Liver (tissue), 9 donors: ENCODE results near the gene SPDYC. TPM values are rescaled to one million over a fixed set of nuclear protein-coding genes. Genes with fewer than 3 reads are reported as not detected.

Source experiments
- DNase-seq: peaks from one replicate; pipeline ENCODE4 v3.0.0-alpha.2; 2017; ENCODE audit warnings: low spot score
- H3K27ac ChIP-seq, 2 donors: one replicate each; pipeline ENCODE4 v1.7.0; 2013; ENCODE audit warnings: inconsistent platforms in 2 of 2, low read length in 2 of 2, control low read depth in 1 of 2, low read depth in 1 of 2, mild to moderate bottlenecking in 1 of 2
- H3K27me3 ChIP-seq, 4 donors: one replicate each; pipeline versions ENCODE4 v1.6.1 to v1.7.0; 2013; ENCODE audit warnings: low read length in 3 of 4, inconsistent platforms in 1 of 4, mild to moderate bottlenecking in 1 of 4, moderate library complexity in 1 of 4; ENCODE audit not compliant: control insufficient read depth in 4 of 4, insufficient read depth in 4 of 4
- H3K36me3 ChIP-seq, 4 donors: one replicate each; pipeline versions ENCODE4 v1.6.1 to v1.7.0; 2013; ENCODE audit warnings: low read length in 3 of 4, mild to moderate bottlenecking in 3 of 4, low read depth in 1 of 4, moderate library complexity in 1 of 4; ENCODE audit not compliant: control insufficient read depth in 4 of 4, insufficient read depth in 3 of 4
- H3K4me1 ChIP-seq, 4 donors: one replicate each; pipeline versions ENCODE4 v1.6.1 to v1.7.0; 2013; ENCODE audit warnings: low read length in 3 of 4, mild to moderate bottlenecking in 3 of 4, moderate library complexity in 1 of 4; ENCODE audit not compliant: control insufficient read depth in 4 of 4, insufficient read depth in 4 of 4
- H3K4me3 ChIP-seq, 3 donors: one replicate each; pipeline versions ENCODE4 v1.6.1 to v1.7.0; 2013; ENCODE audit warnings: low read length in 3 of 3, control low read depth in 1 of 3, low read depth in 1 of 3, mild to moderate bottlenecking in 1 of 3
- H3K9ac ChIP-seq, 2 donors: one replicate each; pipeline ENCODE4 v1.7.0; 2013; ENCODE audit warnings: low read length in 2 of 2, mild to moderate bottlenecking in 2 of 2, moderate library complexity in 2 of 2, control low read depth in 1 of 2, low read depth in 1 of 2
- H3K9me3 ChIP-seq, 4 donors: one replicate each; pipeline versions ENCODE4 v1.6.1 to v1.7.0; 2013; ENCODE audit warnings: low read length in 3 of 4; ENCODE audit not compliant: control insufficient read depth in 4 of 4
- EGR1 ChIP-seq, 2 donors: IDR thresholded peaks; 2 replicates each; pipeline ENCODE4 v1.6.1; 2016 to 2018; ENCODE audit warnings: antibody characterized with exemption in 2 of 2, low read depth in 2 of 2
- FOXA1 ChIP-seq: IDR thresholded peaks from 2 replicates; pipeline ENCODE4 v1.6.1; 2016; ENCODE audit warnings: antibody characterized with exemption
- FOXA2 ChIP-seq: IDR thresholded peaks from 2 replicates; pipeline ENCODE4 v1.6.1; 2016; ENCODE audit warnings: antibody characterized with exemption
- GABPA ChIP-seq, 2 donors: IDR thresholded peaks in 1 of 2; conservative IDR thresholded peaks in 1 of 2; 2 replicates each; pipeline ENCODE4 v1.6.1; 2016; ENCODE audit warnings: antibody characterized with exemption in 2 of 2, mild to moderate bottlenecking in 1 of 2, moderate library complexity in 1 of 2
- HNF4A ChIP-seq, 2 donors: conservative IDR thresholded peaks; 2 replicates each; pipeline ENCODE4 v1.6.1; 2016; ENCODE audit warnings: antibody characterized with exemption in 2 of 2, mild to moderate bottlenecking in 2 of 2
- HNF4G ChIP-seq: IDR thresholded peaks from 2 replicates; pipeline ENCODE4 v1.6.1; 2016; ENCODE audit warnings: antibody characterized with exemption
- JUND ChIP-seq, 2 donors: IDR thresholded peaks; 2 replicates each; pipeline ENCODE4 v1.6.1; 2016; ENCODE audit warnings: antibody characterized with exemption in 2 of 2
- NR2F2 ChIP-seq: IDR thresholded peaks from 2 replicates; pipeline ENCODE4 v1.6.1; 2016; ENCODE audit warnings: antibody characterized with exemption
- RAD21 ChIP-seq, 2 donors: IDR thresholded peaks; 2 replicates each; pipeline ENCODE4 v1.6.1; 2016; ENCODE audit warnings: antibody characterized with exemption in 2 of 2, mild to moderate bottlenecking in 2 of 2
- RXRA ChIP-seq, 2 donors: IDR thresholded peaks; 2 replicates each; pipeline ENCODE4 v1.6.1; 2017 to 2018; ENCODE audit warnings: antibody characterized with exemption in 2 of 2, mild to moderate bottlenecking in 1 of 2
- SP1 ChIP-seq: IDR thresholded peaks from 2 replicates; pipeline ENCODE4 v1.6.1; 2018; ENCODE audit warnings: antibody characterized with exemption, mild to moderate bottlenecking
- TAF1 ChIP-seq: conservative IDR thresholded peaks from 2 replicates; pipeline ENCODE4 v1.6.1; 2016; ENCODE audit warnings: antibody characterized with exemption, mild to moderate bottlenecking
- YY1 ChIP-seq: IDR thresholded peaks from 2 replicates; pipeline ENCODE4 v1.6.1; 2016; ENCODE audit warnings: antibody characterized with exemption, mild to moderate bottlenecking
- WGBS: extraction: QIAGEN DNeasy Blood & Tissue Kit; methylation state at CpG from one replicate; pipeline ENCODE4 v1.1.7; 2013; 5-methylcytosine and 5-hydroxymethylcytosine counted together
- polyA plus RNA-seq, 2 donors: library from polyadenylated mRNA; stranded (reverse) in 1 of 2; unstranded in 1 of 2; fragments of 200-250 nt in 1 of 2; fragments of >200 nt in 1 of 2; fragmentation: Nextera tagmentation in 1 of 2; extraction: Ambion mirVana in 1 of 2; gene quantifications; one replicate each; pipeline versions ENCODE4 v1.2.1 to v1.2.3, GENCODE V29; 2013 to 2015
- total RNA-seq, 2 donors: library from RNA; depleted of rRNA; stranded (reverse); fragments of >200 nt; gene quantifications; one replicate each; pipeline ENCODE4 v1.2.3, GENCODE V29; 2014
- TF ChIP-seq, protein P1 (sequence below): IDR thresholded peaks from 2 replicates; pipeline ENCODE4 v1.6.1; 2016; ENCODE audit warnings: antibody characterized with exemption
- TF ChIP-seq, protein P2 (sequence below): fragments of 150-350 bp; IDR thresholded peaks from 2 replicates; pipeline ENCODE4 v1.5.1; 2017; ENCODE audit warnings: improper control_type of control experiment, low read depth, low read length; ENCODE audit not compliant: missing input control
- TF ChIP-seq, protein P3 (sequence below): IDR thresholded peaks from 2 replicates; pipeline ENCODE4 v1.6.1; 2016; ENCODE audit warnings: antibody characterized with exemption
- TF ChIP-seq, protein P4 (sequence below): IDR thresholded peaks from 2 replicates; pipeline ENCODE4 v1.6.1; 2016; ENCODE audit warnings: antibody characterized with exemption
- TF ChIP-seq, protein P5 (sequence below): IDR thresholded peaks from 2 replicates; pipeline ENCODE4 v1.6.1; 2016; ENCODE audit warnings: antibody characterized with exemption, mild to moderate bottlenecking
- donor health status: healthy.
- donor health status: healthy.
- donor health status: healthy.
- donor health status: healthy.
- donor health status: healthy.

Gene SPDYC
- total and polyA plus RNA-seq, 4 donors: 0.08 to 1.1 (median 0.52) TPM; not detected in 1

DNA sequence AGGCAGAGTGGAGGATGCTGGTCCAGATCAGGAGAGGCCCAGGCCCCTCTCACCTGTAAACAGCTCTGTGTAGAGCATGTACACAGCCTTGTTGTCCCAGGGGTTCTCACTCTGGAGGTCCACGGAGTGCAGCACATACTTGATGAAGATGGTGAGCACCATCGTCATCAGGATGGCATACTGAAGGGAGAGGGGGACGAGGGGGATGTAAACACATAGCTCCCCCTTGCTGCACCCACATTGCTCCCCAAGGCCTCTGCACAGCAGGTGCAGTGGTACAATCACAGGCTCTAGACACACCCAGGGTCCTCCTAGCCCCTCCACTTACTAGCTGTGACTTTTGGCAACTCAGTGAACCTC is 38.6 kb upstream of the SPDYC start:
- DNase-seq: no peak
- no peak for TF ChIP-seq GABPA (IDR thresholded peaks at IDR 0.05 in 1 of 2, conservative IDR thresholded peaks at IDR 0.05 in 1 of 2)
- TF ChIP-seq JUND (IDR thresholded peaks at IDR 0.05): no peak
- TF ChIP-seq, protein P1, sequence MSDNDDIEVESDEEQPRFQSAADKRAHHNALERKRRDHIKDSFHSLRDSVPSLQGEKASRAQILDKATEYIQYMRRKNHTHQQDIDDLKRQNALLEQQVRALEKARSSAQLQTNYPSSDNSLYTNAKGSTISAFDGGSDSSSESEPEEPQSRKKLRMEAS: no peak
- no peak for TF ChIP-seq SP1
- no peak for TF ChIP-seq TAF1
- TF ChIP-seq RXRA (IDR thresholded peaks at IDR 0.05): no peak
- TF ChIP-seq, protein P2, sequence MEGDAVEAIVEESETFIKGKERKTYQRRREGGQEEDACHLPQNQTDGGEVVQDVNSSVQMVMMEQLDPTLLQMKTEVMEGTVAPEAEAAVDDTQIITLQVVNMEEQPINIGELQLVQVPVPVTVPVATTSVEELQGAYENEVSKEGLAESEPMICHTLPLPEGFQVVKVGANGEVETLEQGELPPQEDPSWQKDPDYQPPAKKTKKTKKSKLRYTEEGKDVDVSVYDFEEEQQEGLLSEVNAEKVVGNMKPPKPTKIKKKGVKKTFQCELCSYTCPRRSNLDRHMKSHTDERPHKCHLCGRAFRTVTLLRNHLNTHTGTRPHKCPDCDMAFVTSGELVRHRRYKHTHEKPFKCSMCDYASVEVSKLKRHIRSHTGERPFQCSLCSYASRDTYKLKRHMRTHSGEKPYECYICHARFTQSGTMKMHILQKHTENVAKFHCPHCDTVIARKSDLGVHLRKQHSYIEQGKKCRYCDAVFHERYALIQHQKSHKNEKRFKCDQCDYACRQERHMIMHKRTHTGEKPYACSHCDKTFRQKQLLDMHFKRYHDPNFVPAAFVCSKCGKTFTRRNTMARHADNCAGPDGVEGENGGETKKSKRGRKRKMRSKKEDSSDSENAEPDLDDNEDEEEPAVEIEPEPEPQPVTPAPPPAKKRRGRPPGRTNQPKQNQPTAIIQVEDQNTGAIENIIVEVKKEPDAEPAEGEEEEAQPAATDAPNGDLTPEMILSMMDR: no peak
- TF ChIP-seq RAD21 (IDR thresholded peaks at IDR 0.05): no peak
- TF ChIP-seq YY1: no peak
- TF ChIP-seq, protein P3, sequence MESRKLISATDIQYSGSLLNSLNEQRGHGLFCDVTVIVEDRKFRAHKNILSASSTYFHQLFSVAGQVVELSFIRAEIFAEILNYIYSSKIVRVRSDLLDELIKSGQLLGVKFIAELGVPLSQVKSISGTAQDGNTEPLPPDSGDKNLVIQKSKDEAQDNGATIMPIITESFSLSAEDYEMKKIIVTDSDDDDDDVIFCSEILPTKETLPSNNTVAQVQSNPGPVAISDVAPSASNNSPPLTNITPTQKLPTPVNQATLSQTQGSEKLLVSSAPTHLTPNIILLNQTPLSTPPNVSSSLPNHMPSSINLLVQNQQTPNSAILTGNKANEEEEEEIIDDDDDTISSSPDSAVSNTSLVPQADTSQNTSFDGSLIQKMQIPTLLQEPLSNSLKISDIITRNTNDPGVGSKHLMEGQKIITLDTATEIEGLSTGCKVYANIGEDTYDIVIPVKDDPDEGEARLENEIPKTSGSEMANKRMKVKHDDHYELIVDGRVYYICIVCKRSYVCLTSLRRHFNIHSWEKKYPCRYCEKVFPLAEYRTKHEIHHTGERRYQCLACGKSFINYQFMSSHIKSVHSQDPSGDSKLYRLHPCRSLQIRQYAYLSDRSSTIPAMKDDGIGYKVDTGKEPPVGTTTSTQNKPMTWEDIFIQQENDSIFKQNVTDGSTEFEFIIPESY: no peak
- no peak for TF ChIP-seq HNF4A (conservative IDR thresholded peaks at IDR 0.05)
- TF ChIP-seq EGR1 (IDR thresholded peaks at IDR 0.05; ENCODE audit: low read depth in 2 of 2): no peak
- Histone ChIP-seq H3K36me3 (peaks cover 43 to 65% (median 50%) of the 10 kb centered on the region in 4 donors), H3K27ac (no peak overlapping the region), H3K27me3 (no peaks in the 10 kb centered on the region), H3K4me3 (no peak overlapping the region), H3K4me1 (peaks cover 0 to 45% (median 30%) of the 10 kb centered on the region in 4 donors), H3K9me3 (no peaks in the 10 kb centered on the region), H3K9ac (no peak overlapping the region)
- 83% methylated on average over 3 of the region's 3 CpGs for WGBS

DNA sequence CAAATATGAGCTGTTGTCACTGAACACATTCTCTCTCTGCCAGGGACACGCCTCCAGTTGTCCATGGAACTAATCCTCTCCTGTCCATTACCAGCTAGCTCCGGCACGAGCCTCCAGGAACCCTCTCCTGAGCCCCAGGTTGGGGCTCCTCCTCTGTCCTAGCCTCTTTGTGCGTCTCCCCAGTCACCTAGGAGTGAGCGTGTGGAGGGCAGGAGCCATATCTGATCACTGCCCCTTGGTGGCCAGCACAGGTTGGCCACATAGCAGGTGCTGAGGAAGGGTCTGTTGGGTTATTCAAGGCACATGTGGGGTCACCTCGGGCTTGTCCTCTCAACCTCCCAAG is 38.2 kb upstream of the SPDYC start:
- Histone ChIP-seq H3K4me3 (no peak overlapping the region), H3K4me1 (peaks cover 0 to 46% (median 30%) of the 10 kb centered on the region in 4 donors), H3K27ac (no peak overlapping the region), H3K9me3 (no peaks in the 10 kb centered on the region), H3K36me3 (peaks cover 41 to 60% (median 47%) of the 10 kb centered on the region in 4 donors), H3K9ac (no peak overlapping the region), H3K27me3 (no peaks in the 10 kb centered on the region)
- DNase-seq: no peak
- TF ChIP-seq RAD21 (IDR thresholded peaks at IDR 0.05) (no peak), GABPA (IDR thresholded peaks at IDR 0.05 in 1 of 2, conservative IDR thresholded peaks at IDR 0.05 in 1 of 2) (no peak), TAF1 (no peak), FOXA2 (no peak), JUND (IDR thresholded peaks at IDR 0.05) (no peak), HNF4G (no peak), RXRA (IDR thresholded peaks at IDR 0.05) (no peak), NR2F2 (no peak), FOXA1 (no peak), SP1 (no peak), HNF4A (conservative IDR thresholded peaks at IDR 0.05) (no peak)
- TF ChIP-seq, protein P2: no peak
- TF ChIP-seq, protein P3: no peak
- TF ChIP-seq, protein P4, sequence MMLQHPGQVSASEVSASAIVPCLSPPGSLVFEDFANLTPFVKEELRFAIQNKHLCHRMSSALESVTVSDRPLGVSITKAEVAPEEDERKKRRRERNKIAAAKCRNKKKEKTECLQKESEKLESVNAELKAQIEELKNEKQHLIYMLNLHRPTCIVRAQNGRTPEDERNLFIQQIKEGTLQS: no peak
- TF ChIP-seq, protein P5, sequence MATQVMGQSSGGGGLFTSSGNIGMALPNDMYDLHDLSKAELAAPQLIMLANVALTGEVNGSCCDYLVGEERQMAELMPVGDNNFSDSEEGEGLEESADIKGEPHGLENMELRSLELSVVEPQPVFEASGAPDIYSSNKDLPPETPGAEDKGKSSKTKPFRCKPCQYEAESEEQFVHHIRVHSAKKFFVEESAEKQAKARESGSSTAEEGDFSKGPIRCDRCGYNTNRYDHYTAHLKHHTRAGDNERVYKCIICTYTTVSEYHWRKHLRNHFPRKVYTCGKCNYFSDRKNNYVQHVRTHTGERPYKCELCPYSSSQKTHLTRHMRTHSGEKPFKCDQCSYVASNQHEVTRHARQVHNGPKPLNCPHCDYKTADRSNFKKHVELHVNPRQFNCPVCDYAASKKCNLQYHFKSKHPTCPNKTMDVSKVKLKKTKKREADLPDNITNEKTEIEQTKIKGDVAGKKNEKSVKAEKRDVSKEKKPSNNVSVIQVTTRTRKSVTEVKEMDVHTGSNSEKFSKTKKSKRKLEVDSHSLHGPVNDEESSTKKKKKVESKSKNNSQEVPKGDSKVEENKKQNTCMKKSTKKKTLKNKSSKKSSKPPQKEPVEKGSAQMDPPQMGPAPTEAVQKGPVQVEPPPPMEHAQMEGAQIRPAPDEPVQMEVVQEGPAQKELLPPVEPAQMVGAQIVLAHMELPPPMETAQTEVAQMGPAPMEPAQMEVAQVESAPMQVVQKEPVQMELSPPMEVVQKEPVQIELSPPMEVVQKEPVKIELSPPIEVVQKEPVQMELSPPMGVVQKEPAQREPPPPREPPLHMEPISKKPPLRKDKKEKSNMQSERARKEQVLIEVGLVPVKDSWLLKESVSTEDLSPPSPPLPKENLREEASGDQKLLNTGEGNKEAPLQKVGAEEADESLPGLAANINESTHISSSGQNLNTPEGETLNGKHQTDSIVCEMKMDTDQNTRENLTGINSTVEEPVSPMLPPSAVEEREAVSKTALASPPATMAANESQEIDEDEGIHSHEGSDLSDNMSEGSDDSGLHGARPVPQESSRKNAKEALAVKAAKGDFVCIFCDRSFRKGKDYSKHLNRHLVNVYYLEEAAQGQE: no peak
- 76% methylated on average over 6 of the region's 6 CpGs for WGBS
